ENCODE measurements around the gene IL6R. TPM values are rescaled to one million over a fixed set of nuclear protein-coding genes. Genes with fewer than 3 reads are reported as not detected.

Gene IL6R
- total RNA-seq, 1 experiment from 2014 or later, result 16.1 TPM

DNA sequence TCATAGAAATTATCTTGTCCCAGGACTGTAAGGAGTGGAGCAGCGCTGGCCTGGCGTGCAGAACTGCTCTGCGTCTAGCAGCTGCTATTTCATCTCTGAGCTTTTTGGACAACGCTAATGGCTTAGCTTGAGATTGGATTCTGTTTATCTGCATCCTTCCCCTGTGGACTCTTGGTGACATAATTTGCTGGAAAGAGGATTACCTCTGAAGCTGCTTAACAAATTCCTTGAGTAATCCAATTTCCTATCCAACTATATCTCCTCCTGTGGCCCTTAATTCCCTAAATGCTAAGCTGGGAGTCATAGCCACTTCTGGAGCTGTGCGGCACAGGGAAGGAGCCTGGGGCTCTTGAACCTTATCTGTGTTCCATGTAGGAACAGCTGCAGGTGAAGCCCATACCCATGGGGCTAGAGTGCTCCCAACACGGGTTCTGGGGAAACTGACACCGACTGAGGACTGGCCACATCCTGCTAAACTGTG, 43.2 kb downstream of the IL6R start:
- Histone ChIP-seq H3K4me3 (ENCODE audit: low read length) (no peak overlapping the region), H3K27ac (ENCODE audit: low read length) (no peak overlapping the region), H4K20me1 (ENCODE audit: low read length) (no peaks in the 10 kb centered on the region), H3K79me2 (ENCODE audit: low read length) (no peaks in the 10 kb centered on the region), H3F3A (ENCODE audit: low read length, unreplicated experiment) (no peaks in the 10 kb centered on the region), H3K36me3 (ENCODE audit: low read depth, low read length) (no peaks in the 10 kb centered on the region), H3K27me3 (ENCODE audit: low read length) (no peaks in the 10 kb centered on the region), H3K9me3 (ENCODE audit: low read length) (no peaks in the 10 kb centered on the region), H3K9me2 (replicated peaks; ENCODE audit: low read length) (no peaks in the 10 kb centered on the region), H2AFZ (ENCODE audit: low read length) (no peak overlapping the region), H3K4me1 (ENCODE audit: insufficient read depth, low read length) (peaks cover 10% of the 10 kb centered on the region), H3K4me2 (ENCODE audit: low read length) (no peak overlapping the region), H3K9ac (ENCODE audit: low read length) (no peak overlapping the region)
- no TSS peak for BruUV-seq (replicated peaks)
- no peak for DNase-seq
- ChIA-PET CTCF (no interaction called here), POLR2A (ENCODE audit: unreplicated experiment) (no interaction called here)
- no peak for ATAC-seq
- intact Hi-C loops (cut with micrococcal nuclease), result loop anchor here (5.0 kb wide), 1 partner anchor 41 kb away; the partner anchor contains the start of gene IL6R
- TF ChIP-seq EZH2 (IDR thresholded peaks at IDR 0.05; ENCODE audit: low read length, unreplicated experiment) (no peak), EZH2phosphoT487 (IDR thresholded peaks at IDR 0.05; ENCODE audit: borderline replicate concordance, low read length) (no peak)
- TF ChIP-seq, protein P1, sequence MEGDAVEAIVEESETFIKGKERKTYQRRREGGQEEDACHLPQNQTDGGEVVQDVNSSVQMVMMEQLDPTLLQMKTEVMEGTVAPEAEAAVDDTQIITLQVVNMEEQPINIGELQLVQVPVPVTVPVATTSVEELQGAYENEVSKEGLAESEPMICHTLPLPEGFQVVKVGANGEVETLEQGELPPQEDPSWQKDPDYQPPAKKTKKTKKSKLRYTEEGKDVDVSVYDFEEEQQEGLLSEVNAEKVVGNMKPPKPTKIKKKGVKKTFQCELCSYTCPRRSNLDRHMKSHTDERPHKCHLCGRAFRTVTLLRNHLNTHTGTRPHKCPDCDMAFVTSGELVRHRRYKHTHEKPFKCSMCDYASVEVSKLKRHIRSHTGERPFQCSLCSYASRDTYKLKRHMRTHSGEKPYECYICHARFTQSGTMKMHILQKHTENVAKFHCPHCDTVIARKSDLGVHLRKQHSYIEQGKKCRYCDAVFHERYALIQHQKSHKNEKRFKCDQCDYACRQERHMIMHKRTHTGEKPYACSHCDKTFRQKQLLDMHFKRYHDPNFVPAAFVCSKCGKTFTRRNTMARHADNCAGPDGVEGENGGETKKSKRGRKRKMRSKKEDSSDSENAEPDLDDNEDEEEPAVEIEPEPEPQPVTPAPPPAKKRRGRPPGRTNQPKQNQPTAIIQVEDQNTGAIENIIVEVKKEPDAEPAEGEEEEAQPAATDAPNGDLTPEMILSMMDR (conservative IDR thresholded peaks at IDR 0.05; ENCODE audit: low read depth, low read length), result no peak

DNA sequence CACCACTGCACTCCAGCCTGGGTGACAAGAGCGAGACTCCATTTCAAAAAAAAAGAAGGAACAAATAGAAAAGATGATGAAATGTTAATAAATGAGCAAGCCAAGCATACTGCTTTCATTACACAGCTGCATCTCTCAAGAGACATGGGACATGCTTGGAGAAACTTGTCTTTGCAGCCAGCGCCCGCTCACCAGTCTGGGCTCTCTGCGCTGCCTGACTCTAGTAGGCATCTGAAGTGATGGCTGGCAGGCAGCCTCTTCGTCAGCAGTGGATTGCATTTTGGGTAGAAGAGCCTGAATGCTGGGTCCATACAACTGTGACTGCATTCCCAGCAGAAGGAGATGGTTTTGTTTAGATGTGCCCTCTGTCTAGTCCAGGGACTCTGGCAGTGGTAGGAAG, 48.0 kb downstream of the IL6R start:
- H3K27ac ChIP-seq (ENCODE audit: low read length), result no peak overlapping the region
- DNase-seq (no peak), ATAC-seq (no peak)
- no TSS peak for BruUV-seq (replicated peaks)
- no peaks in the 10 kb centered on the region for H3K79me2 ChIP-seq (ENCODE audit: low read length)
- no peak overlapping the region for H2AFZ ChIP-seq (ENCODE audit: low read length)
- intact Hi-C loops (cut with micrococcal nuclease), result no loop called here
- TF ChIP-seq EZH2phosphoT487 (IDR thresholded peaks at IDR 0.05; ENCODE audit: borderline replicate concordance, low read length), result no peak
- TF ChIP-seq, protein P1 (conservative IDR thresholded peaks at IDR 0.05; ENCODE audit: low read depth, low read length), result no peak
- TF ChIP-seq EZH2 (IDR thresholded peaks at IDR 0.05; ENCODE audit: low read length, unreplicated experiment), result no peak
- no peak overlapping the region for H3K4me2 ChIP-seq (ENCODE audit: low read length)
- no peak overlapping the region for H3K4me3 ChIP-seq (ENCODE audit: low read length)
- H3K9me2 ChIP-seq (replicated peaks; ENCODE audit: low read length), result no peaks in the 10 kb centered on the region
- POLR2A ChIA-PET (ENCODE audit: unreplicated experiment), result no interaction called here
- peaks cover 7% of the 10 kb centered on the region for H3K4me1 ChIP-seq (ENCODE audit: insufficient read depth, low read length)
- H3K9me3 ChIP-seq (ENCODE audit: low read length), result no peaks in the 10 kb centered on the region
- no peak overlapping the region for H3K9ac ChIP-seq (ENCODE audit: low read length)
- no peaks in the 10 kb centered on the region for H4K20me1 ChIP-seq (ENCODE audit: low read length)
- CTCF ChIA-PET, result no interaction called here
- peaks cover 7% of the 10 kb centered on the region; the same call in 1 of the 2 replicates for H3K36me3 ChIP-seq (ENCODE audit: low read depth, low read length)
- no peaks in the 10 kb centered on the region for H3K27me3 ChIP-seq (ENCODE audit: low read length)
- no peaks in the 10 kb centered on the region for H3F3A ChIP-seq (ENCODE audit: low read length, unreplicated experiment)

DNA sequence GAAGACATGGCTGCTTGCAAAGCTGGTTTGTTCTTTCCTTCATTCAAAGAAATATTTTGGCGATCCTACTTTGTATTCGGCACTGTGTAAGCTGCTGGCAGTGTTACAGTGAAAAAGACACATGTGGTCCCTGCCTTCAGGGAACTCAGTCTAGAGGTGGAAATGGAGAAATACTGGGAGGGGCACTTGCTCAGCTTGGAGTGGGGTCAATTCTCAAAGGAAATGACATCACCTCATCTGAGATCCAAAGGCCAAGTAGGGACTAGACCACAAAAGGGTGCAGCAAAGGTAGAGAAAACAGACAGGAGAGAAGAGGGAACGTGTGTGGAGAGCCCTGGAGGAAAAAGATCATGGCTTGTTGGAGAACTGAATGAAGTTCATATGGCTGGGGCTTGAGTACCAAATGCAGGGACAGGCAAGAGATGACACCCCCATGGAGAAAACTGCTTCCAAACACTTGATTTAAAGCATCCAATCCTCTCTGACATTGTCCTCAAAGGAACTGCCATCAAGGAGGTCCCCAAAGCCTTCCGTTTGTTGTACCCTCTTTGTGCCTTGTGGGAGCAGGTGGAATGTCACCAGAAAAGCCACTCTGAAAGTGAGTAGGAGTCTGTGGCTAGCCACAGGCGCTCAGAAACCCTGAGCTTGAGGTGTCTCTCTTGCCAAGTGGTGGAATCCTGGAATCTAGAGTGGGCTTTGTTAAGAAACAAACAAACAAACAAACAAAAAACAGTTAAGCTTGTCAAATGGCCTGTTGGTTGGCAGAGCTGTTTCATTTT, 48.6 kb downstream of the IL6R start:
- ATAC-seq, result peak; percentile 53
- H3K9me2 ChIP-seq (replicated peaks; ENCODE audit: low read length), result no peaks in the 10 kb centered on the region
- no TSS peak for BruUV-seq (replicated peaks)

More for the DNA sequence above, 48.6 kb downstream of the IL6R start:
- ChIA-PET POLR2A (ENCODE audit: unreplicated experiment) (no interaction called here), CTCF (no interaction called here)
- Histone ChIP-seq H3K4me2 (ENCODE audit: low read length) (no peak overlapping the region), H3K4me1 (ENCODE audit: insufficient read depth, low read length) (peaks cover 7% of the 10 kb centered on the region), H3K4me3 (ENCODE audit: low read length) (no peak overlapping the region), H2AFZ (ENCODE audit: low read length) (no peak overlapping the region), H3K79me2 (ENCODE audit: low read length) (no peaks in the 10 kb centered on the region), H3K27ac (ENCODE audit: low read length) (no peak overlapping the region), H3F3A (ENCODE audit: low read length, unreplicated experiment) (no peaks in the 10 kb centered on the region), H3K9me3 (ENCODE audit: low read length) (no peaks in the 10 kb centered on the region), H3K27me3 (ENCODE audit: low read length) (no peaks in the 10 kb centered on the region), H3K9ac (ENCODE audit: low read length) (no peak overlapping the region), H4K20me1 (ENCODE audit: low read length) (no peaks in the 10 kb centered on the region), H3K36me3 (ENCODE audit: low read depth, low read length) (peaks cover 7% of the 10 kb centered on the region; the same call in 1 of the 2 replicates)
- peak; percentile 31 for DNase-seq
- intact Hi-C loops (cut with micrococcal nuclease), result no loop called here
- TF ChIP-seq, protein P1 (conservative IDR thresholded peaks at IDR 0.05; ENCODE audit: low read depth, low read length), result no peak
- TF ChIP-seq EZH2 (IDR thresholded peaks at IDR 0.05; ENCODE audit: low read length, unreplicated experiment) (no peak), EZH2phosphoT487 (IDR thresholded peaks at IDR 0.05; ENCODE audit: borderline replicate concordance, low read length) (no peak)
